ENCODE data around the gene CPD.

The CPD gene

GRCh38 chr17:30339086-30339485 is 39.6 kb upstream of the CPD start:
- no peak overlapping the region for H3K27ac ChIP-seq
- TF ChIP-seq CTCF (conservative IDR thresholded peaks at IDR 0.05), result no peak

- peak overlapping the region; percentile 98 for H3K27ac ChIP-seq
- TF ChIP-seq CTCF (conservative IDR thresholded peaks at IDR 0.05), result no peak
Observed at GRCh38 chr17:30340801-30341356, 37.8 kb upstream of the CPD start.

GRCh38 chr17:30341703-30342249 is 37.0 kb upstream of the CPD start:
- no peak for TF ChIP-seq CTCF (conservative IDR thresholded peaks at IDR 0.05)

GRCh38 chr17:30343244-30343643 is 35.5 kb upstream of the CPD start:
- H3K27ac ChIP-seq, result peak overlapping the region; percentile 98

More at GRCh38 chr17:30341703-30342249, 37.0 kb upstream of the CPD start:
- peak overlapping the region; percentile 98 for H3K27ac ChIP-seq

GRCh38 chr17:30343796-30344195 is 34.9 kb upstream of the CPD start:
- peak overlapping the region; percentile 98 for H3K27ac ChIP-seq

GRCh38 chr17:30344283-30345088 is 34.2 kb upstream of the CPD start:
- peak overlapping the region; percentile 98 for H3K27ac ChIP-seq
- 0 out of 2 replicates have a peak, but pooled peaks have one; percentile 5 for TF ChIP-seq CTCF (conservative IDR thresholded peaks at IDR 0.05)

More at GRCh38 chr17:30343796-30344195, 34.9 kb upstream of the CPD start:
- no peak for TF ChIP-seq CTCF (conservative IDR thresholded peaks at IDR 0.05)

GRCh38 chr17:30345089-30345433 is 33.7 kb upstream of the CPD start:
- TF ChIP-seq CTCF (conservative IDR thresholded peaks at IDR 0.05), result no peak
- peak overlapping the region; percentile 98 for H3K27ac ChIP-seq

Data from VCaP (cell line).